Stimulated activated CD8-positive, alpha-beta memory T cell treated with anti-CD3 and anti-CD28 coated beads, Interleukin-4, amount 100 ng/mL, for 24 hours (primary cell): ENCODE results near the gene RSAD2.
"Not testable (repeated sequence)": the region's sequence is repeated elsewhere in the genome, so short reads cannot be mapped to it uniquely, and the experiment has no call there.

ENCODE experiments used
- DNase-seq: peaks from one replicate; pipeline ENCODE4 v3.0.0-alpha.2; 2020; ENCODE audit warnings: low read depth

RSAD2 gene

GRCh38 chr2:6864923-6865345 lies 12.6 kb upstream of the RSAD2 start:
- DNase-seq = no peak

- peak; percentile 54 for DNase-seq
Observed at GRCh38 chr2:6865346-6866274, 12.0 kb upstream of the RSAD2 start, which contains the start of gene CMPK2. Gene CMPK2 (minus strand): TSS chr2:6865907. CDS start chr2:6865696, 211 bp downstream.

- no peak for DNase-seq
Observed at GRCh38 chr2:6866275-6866671, 11.3 kb upstream of the RSAD2 start.

- no peak for DNase-seq
Observed at GRCh38 chr2:6866982-6867381, 10.6 kb upstream of the RSAD2 start.

DNA sequence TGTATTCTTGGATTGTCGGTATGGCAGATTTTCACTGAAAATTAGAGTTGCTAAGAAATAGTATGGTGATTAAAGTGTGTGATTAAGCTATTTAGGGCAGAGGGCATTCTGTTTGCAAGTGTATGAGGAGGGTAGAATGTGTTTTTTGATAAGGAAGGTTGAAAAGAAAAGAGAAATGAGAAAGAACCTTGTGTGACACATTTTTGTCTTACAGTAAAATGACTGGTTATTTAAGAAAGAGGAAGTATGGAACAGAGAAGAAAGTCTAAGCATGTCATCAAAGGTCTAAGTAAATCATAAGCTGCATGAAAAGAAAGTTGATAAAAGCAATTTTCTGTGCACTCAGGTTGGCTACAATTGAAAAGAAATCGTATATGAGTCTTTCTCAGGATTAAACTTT lies 5.2 kb upstream of the RSAD2 start:
- DNase-seq = no peak

- no peak for DNase-seq
Observed at GRCh38 chr2:6874032-6874431, 3.5 kb upstream of the RSAD2 start.

- no peak for DNase-seq
Observed at GRCh38 chr2:6876309-6876708, 1.3 kb upstream of the RSAD2 start.

DNA sequence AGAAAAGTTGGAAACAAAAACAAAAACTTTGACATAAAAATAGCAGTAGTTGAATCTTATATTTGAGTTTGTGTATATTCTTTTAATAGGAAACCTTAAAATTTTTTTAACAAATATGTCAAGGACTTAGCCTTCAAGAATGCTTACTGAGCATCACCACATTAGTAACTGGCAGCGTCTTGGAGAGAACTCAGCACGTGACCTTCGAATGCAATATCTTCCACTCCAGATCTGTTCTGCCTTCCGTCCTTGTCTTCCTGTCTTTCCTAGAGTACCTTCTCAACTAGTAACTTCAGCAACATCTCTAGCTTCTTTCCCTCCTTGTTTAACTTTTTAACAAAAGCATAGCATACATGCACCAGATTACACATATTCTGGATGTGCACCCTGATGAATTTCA lies 972 bp downstream of the RSAD2 start:
- no peak for DNase-seq

DNA sequence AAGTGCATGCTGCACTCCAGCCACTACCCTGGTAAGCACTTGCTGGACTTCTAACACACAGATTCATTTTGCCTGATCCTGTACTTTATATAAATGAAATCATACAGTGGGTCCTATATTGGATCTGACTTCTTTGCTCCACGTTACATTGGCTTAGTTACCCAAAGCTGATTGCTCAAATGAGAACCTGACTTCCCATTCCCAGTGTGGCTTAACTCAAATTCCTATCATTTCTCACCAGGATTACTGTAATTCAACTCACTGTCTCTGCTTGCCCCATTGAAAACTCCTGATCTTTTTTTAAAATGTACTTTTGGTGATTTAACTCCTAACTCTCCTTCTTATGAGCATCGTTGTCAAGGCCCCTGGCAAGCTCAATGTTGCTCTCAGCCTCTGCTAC lies 1.4 kb downstream of the RSAD2 start:
- DNase-seq = no peak

DNA sequence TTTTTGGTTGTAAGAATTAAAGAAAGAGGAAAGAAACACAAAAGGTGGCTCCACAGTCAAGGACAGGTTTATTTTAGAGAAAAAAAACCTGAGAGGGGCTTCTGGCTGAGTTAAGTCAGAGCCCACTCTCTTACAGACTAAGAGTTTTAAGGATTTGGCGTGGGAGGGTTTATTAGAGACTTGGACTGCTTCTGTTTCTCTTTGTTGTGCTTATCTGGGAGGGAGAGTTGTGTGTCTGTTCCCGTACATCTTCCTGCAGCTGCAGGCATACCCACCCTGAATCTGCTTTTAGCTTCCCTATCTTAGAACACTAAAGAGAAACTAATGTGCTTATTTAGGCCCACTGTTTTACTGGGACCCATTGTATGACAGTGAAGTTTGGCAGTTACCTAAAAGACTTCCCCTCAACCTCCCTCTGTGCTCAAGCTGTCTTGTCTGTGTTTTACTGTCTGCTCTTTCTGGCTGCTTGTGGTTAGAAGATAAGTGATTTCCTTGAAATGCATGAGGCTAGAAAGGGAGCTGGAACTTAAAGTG lies 2.7 kb downstream of the RSAD2 start:
- DNase-seq = no peak

- DNase-seq = no peak
Observed at GRCh38 chr2:6881046-6881445, 3.5 kb downstream of the RSAD2 start.

DNA sequence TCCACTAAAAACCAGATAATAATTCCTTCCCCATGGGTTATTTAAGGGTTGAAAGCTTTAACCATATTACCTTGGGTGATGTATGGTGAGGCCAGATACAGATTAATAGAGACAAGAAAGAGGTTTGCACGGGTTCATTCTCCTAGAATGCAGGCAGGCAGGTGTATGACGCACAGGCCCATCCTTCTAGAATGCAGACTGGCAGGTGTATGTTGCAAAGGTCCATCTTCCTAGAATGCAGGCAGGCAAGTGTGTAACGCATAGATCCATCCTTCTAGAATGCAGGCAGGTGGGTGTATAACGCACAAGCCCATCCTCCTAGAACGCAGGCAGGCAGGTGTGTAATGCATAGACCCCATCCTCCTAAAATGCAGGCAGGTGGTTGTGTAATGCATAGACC lies 3.9 kb downstream of the RSAD2 start:
- no peak for DNase-seq

DNA sequence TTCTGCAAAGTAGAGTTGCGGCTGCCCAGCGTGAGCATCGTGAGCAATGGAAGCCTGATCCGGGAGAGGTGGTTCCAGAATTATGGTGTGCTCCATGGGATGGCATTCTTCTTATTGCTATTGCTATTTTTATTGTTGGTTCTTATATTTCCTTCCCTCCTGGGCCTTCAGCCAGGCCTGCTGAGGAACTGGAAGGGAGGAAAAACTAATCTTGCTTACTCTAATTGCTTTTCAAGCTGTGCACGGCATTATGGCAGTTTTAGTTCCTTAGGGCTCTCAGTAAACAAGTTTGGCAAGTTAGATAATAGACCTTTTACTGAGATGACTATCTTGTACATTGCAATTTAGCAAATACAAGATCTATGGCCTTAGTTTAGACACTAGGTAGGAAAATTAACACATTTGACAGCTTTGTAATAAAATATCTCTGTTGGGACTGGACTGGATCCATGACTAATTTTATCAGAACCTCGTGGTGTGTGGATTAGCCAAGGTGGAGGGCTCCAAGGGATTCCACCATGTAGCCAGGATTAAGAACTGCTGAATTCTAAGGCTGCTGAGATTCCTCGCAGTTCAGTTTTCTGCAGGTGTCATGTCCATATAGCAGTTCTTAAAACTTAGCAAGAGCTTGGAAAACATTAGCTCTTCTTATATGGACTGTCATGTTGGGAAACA lies 6.0 kb downstream of the RSAD2 start:
- no peak for DNase-seq

DNA sequence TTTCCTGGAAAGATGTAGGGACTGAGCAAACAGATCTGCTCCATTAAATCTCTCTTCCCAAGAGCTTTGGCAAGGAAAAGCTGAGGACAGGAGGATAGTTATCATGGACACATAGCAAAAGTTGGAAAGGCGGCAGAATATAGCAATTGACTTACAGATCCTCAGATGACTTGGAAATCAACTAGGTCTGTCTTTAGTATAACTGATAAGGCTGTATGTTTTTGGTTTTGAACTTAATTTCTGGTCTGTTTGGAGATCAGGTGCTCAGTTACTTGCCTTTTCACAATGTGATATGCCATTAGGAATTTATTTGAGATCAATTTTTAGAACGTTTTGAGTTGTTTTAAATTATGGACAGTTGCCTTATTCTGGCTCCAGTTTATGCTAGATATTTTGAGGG lies 8.0 kb downstream of the RSAD2 start:
- DNase-seq = no peak

DNA sequence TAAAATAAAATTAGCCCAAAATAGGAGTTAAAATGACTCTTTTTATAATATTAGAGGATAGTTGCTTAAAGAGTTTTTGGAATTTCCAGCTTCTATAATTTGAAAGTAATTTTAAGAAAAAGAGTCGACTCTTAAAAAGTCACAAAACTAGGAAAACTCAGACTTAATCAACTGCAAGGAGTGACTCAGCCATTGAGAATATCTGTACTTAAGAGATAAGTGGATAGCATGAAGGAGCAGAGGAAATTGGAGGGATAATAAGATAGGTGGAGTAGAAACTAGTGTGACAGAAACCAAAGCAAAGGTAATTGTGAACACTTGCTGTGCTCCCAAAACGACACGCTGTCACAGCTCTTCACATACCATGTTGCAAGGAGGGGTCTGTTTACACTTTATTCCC lies 8.4 kb downstream of the RSAD2 start:
- DNase-seq = no peak

DNA sequence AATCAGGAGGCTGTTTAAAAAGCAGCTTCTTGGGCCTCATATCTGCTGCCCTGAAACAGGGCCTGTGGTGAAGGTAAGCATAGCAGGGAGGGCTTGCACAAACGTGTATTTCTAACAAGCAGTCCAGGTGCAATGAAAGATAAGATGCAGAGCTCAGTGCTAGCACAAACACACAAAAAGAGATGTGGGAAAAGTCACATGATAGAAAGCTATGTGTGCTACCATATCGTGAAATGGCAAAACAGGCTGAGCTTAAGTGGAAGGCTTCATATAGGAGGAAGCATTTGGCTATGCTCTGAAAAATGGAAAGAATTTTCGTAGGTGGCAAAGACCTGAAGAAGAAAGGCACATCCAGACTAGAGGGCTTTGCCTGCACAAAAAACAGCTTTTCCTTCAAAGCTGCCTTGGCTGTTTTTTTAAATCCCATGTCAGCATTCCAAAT lies 10.2 kb downstream of the RSAD2 start:
- no peak for DNase-seq

- DNase-seq = no peak
Observed at GRCh38 chr2:6888724-6889123, 11.1 kb downstream of the RSAD2 start.

DNA sequence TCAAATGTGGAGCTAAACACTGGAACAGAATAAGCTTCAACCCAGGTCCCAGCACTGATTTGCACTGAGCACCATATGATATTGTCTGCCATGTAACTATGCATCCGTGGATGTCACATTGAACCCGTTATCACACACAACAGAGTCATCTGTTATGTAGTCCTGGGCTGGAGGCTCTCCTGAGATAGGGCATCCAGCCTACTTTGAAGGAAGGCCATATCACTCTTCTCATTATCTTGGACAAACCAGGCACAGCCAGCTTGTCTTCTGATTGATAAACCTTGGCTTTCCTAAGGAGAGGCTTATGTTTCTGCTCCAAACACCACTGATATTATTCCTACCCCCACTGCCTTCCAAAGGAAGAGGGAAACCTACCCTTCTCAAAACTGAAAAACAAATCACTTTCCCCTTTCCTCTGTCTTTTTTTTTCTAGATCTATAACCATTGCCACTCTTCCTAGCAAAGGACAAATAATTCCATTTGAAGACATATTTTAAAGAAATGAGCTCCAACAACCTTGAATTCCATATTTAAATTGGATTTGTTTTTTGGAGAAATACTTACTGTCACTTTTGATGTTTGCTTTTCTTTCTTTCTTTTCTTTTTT lies 16.4 kb downstream of the RSAD2 start:
- no peak for DNase-seq

DNA sequence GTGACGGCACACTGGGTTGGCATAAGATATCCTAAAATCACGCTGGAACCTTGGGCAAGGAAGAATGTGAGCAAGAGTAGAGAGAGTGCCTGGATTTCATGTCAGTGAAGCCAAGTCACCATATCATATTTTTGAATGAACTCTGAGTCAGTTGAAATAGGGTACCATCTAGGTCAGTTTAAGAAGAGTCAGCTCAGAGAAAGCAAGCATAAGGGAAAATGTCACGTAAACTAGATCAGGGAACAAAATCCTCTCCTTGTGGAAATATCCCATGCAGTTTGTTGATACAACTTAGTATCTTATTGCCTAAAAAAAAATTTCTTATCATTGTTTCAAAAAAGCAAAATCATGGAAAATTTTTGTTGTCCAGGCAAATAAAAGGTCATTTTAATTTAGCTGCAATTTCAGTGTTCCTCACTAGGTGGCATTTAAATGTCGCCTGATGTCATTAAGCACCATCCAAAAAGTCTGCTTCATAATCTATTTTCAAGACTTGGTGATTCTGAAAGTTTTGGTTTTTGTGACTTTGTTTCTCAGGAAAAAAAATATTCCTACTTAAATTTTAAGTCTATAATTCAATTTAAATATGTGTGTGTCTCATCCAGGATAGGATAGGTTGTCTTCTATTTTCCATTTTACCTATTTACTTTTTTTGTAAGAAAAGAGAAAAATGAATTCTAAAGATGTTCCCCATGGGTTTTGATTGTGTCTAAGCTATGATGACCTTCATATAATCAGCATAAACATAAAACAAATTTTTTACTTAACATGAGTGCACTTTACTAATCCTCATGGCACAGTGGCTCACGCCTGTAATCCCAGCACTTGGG lies 19.6 kb downstream of the RSAD2 start:
- no peak for DNase-seq

- DNase-seq = not testable (repeated sequence)
Observed at GRCh38 chr2:6902581-6902980, 25.0 kb downstream of the RSAD2 start.

- no peak for DNase-seq
Observed at GRCh38 chr2:6905668-6906067, 28.1 kb downstream of the RSAD2 start.
